Measurements from ENCODE around the gene ATP13A5. TPM values are rescaled to one million over a fixed set of nuclear protein-coding genes. Genes with fewer than 3 reads are reported as not detected.

ATP13A5 gene
- total and polyA plus RNA-seq, 2 experiments from 2014 or later: not detected

GRCh38 chr3:193388361-193388760 lies 9.8 kb upstream of the ATP13A5 start:
- H3K9me2 ChIP-seq (replicated peaks; ENCODE audit: insufficient read depth): no peaks in the 10 kb centered on the region
- H3K9me3 ChIP-seq (ENCODE audit: low read depth): no peaks in the 10 kb centered on the region
- H4K20me1 ChIP-seq (ENCODE audit: insufficient read depth, poor library complexity, severe bottlenecking): no peaks in the 10 kb centered on the region
- no peak overlapping the region for H3K4me3 ChIP-seq
- H3K4me2 ChIP-seq: no peak overlapping the region
- no peaks in the 10 kb centered on the region for H3K4me1 ChIP-seq (ENCODE audit: insufficient read depth)
- WGBS (ENCODE audit: low lambda C conversion rate, missing lambda C conversion rate): 90% methylated on average over 6 of the region's 6 CpGs
- H3K27ac ChIP-seq: no peak overlapping the region
- TF ChIP-seq EZH2phosphoT487 (IDR thresholded peaks at IDR 0.05; ENCODE audit: low read depth, severe bottlenecking, unreplicated experiment): no peak
- no peak for TF ChIP-seq EZH2 (IDR thresholded peaks at IDR 0.05; ENCODE audit: borderline replicate concordance)
- TF ChIP-seq CTCF (IDR thresholded peaks at IDR 0.05; ENCODE audit: poor library complexity): no peak
- no peak overlapping the region for H2AFZ ChIP-seq
- no peaks in the 10 kb centered on the region for H3K27me3 ChIP-seq
- no peaks in the 10 kb centered on the region for H3K79me2 ChIP-seq
- no peaks in the 10 kb centered on the region for H3K36me3 ChIP-seq (replicated peaks; ENCODE audit: insufficient read depth, low read depth)
- DNase-seq (ENCODE audit: low spot score): no peak

GRCh38 chr3:193387596-193387995 lies 9.0 kb upstream of the ATP13A5 start:
- no peaks in the 10 kb centered on the region for H3K4me1 ChIP-seq (ENCODE audit: insufficient read depth)

GRCh38 chr3:193377591-193377990 lies 962 bp downstream of the ATP13A5 start:
- no peak overlapping the region for H2AFZ ChIP-seq
- no peaks in the 10 kb centered on the region for H3K9me2 ChIP-seq (replicated peaks; ENCODE audit: insufficient read depth)
- no peaks in the 10 kb centered on the region for H3K9me3 ChIP-seq (ENCODE audit: low read depth)
- no peak for DNase-seq (ENCODE audit: low spot score)
- no peak for TF ChIP-seq EZH2 (IDR thresholded peaks at IDR 0.05; ENCODE audit: borderline replicate concordance)
- TF ChIP-seq CTCF (IDR thresholded peaks at IDR 0.05; ENCODE audit: poor library complexity): no peak
- no peak for TF ChIP-seq EZH2phosphoT487 (IDR thresholded peaks at IDR 0.05; ENCODE audit: low read depth, severe bottlenecking, unreplicated experiment)
- WGBS (ENCODE audit: low lambda C conversion rate, missing lambda C conversion rate): 74% methylated on average over 2 of the region's 2 CpGs
- H4K20me1 ChIP-seq (ENCODE audit: insufficient read depth, poor library complexity, severe bottlenecking): no peaks in the 10 kb centered on the region
- H3K4me1 ChIP-seq (ENCODE audit: insufficient read depth): no peaks in the 10 kb centered on the region
- no peaks in the 10 kb centered on the region for H3K36me3 ChIP-seq (replicated peaks; ENCODE audit: insufficient read depth, low read depth)
- H3K27ac ChIP-seq: no peak overlapping the region
- no peaks in the 10 kb centered on the region for H3K79me2 ChIP-seq
- no peak overlapping the region for H3K4me3 ChIP-seq
- H3K4me2 ChIP-seq: no peak overlapping the region
- H3K27me3 ChIP-seq: peaks cover 3% of the 10 kb centered on the region

More at GRCh38 chr3:193387596-193387995, 9.0 kb upstream of the ATP13A5 start:
- Histone ChIP-seq H3K36me3 (replicated peaks; ENCODE audit: insufficient read depth, low read depth) (no peaks in the 10 kb centered on the region), H3K79me2 (no peaks in the 10 kb centered on the region), H3K27ac (no peak overlapping the region), H3K4me3 (no peak overlapping the region), H3K27me3 (no peaks in the 10 kb centered on the region), H4K20me1 (ENCODE audit: insufficient read depth, poor library complexity, severe bottlenecking) (no peaks in the 10 kb centered on the region), H3K9me2 (replicated peaks; ENCODE audit: insufficient read depth) (no peaks in the 10 kb centered on the region), H3K4me2 (no peak overlapping the region), H3K9me3 (ENCODE audit: low read depth) (no peaks in the 10 kb centered on the region), H2AFZ (no peak overlapping the region)
- 51% methylated on average over 2 of the region's 2 CpGs for WGBS (ENCODE audit: low lambda C conversion rate, missing lambda C conversion rate)
- TF ChIP-seq CTCF (IDR thresholded peaks at IDR 0.05; ENCODE audit: poor library complexity): no peak
- TF ChIP-seq EZH2 (IDR thresholded peaks at IDR 0.05; ENCODE audit: borderline replicate concordance): no peak
- no peak for TF ChIP-seq EZH2phosphoT487 (IDR thresholded peaks at IDR 0.05; ENCODE audit: low read depth, severe bottlenecking, unreplicated experiment)
- DNase-seq (ENCODE audit: low spot score): no peak

GRCh38 chr3:193375614-193376013 lies 2.9 kb downstream of the ATP13A5 start:
- 90% methylated on average over 8 of the region's 8 CpGs for WGBS (ENCODE audit: low lambda C conversion rate, missing lambda C conversion rate)
- DNase-seq (ENCODE audit: low spot score): no peak
- Histone ChIP-seq H3K27ac (no peak overlapping the region), H3K4me3 (no peak overlapping the region), H3K4me2 (no peak overlapping the region), H3K27me3 (peaks cover 3% of the 10 kb centered on the region), H3K9me2 (replicated peaks; ENCODE audit: insufficient read depth) (no peaks in the 10 kb centered on the region), H3K79me2 (no peaks in the 10 kb centered on the region), H3K36me3 (replicated peaks; ENCODE audit: insufficient read depth, low read depth) (no peaks in the 10 kb centered on the region), H2AFZ (no peak overlapping the region), H4K20me1 (ENCODE audit: insufficient read depth, poor library complexity, severe bottlenecking) (no peaks in the 10 kb centered on the region), H3K9me3 (ENCODE audit: low read depth) (no peaks in the 10 kb centered on the region), H3K4me1 (ENCODE audit: insufficient read depth) (no peaks in the 10 kb centered on the region)
- no peak for TF ChIP-seq EZH2 (IDR thresholded peaks at IDR 0.05; ENCODE audit: borderline replicate concordance)
- TF ChIP-seq CTCF (IDR thresholded peaks at IDR 0.05; ENCODE audit: poor library complexity): no peak
- TF ChIP-seq EZH2phosphoT487 (IDR thresholded peaks at IDR 0.05; ENCODE audit: low read depth, severe bottlenecking, unreplicated experiment): no peak
